RKO (cell line): Measurements from ENCODE around the gene SLC34A1.
"Not testable (repeated sequence)": the region's sequence is repeated elsewhere in the genome, so short reads cannot be mapped to it uniquely, and the experiment has no call there.

Experiments used
- DNase-seq: peaks from one replicate; pipeline ENCODE4 v3.0.0-alpha.2; 2016; ENCODE audit warnings: low spot score

SLC34A1 gene, protein sequence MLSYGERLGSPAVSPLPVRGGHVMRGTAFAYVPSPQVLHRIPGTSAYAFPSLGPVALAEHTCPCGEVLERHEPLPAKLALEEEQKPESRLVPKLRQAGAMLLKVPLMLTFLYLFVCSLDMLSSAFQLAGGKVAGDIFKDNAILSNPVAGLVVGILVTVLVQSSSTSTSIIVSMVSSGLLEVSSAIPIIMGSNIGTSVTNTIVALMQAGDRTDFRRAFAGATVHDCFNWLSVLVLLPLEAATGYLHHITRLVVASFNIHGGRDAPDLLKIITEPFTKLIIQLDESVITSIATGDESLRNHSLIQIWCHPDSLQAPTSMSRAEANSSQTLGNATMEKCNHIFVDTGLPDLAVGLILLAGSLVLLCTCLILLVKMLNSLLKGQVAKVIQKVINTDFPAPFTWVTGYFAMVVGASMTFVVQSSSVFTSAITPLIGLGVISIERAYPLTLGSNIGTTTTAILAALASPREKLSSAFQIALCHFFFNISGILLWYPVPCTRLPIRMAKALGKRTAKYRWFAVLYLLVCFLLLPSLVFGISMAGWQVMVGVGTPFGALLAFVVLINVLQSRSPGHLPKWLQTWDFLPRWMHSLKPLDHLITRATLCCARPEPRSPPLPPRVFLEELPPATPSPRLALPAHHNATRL

DNA sequence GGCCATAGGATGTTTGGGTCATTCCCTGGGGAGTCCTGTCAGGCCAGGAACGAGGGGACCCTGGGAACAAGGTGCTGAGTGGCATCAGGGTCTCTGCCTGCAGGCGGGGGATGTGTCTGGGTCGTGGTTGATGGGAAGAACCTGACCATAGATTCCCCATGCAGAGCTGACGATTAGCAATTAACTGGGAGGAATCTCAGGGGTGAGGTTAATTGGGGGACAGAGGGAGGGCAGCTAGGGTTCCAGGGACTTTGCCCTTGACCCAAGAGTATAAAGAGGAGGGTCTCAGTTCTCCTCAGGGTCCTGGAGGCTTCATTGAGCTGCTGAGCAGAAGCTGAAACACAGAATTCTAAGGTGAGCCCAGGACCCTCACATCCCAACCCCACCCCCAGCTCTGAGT lies at the start of gene SLC34A1:
SLC34A1 (plus strand) TSS at position 301 of the 400 bp plus-strand sequence. CDS start 1,308 bp downstream, outside the sequence.
- DNase-seq: no peak

DNA sequence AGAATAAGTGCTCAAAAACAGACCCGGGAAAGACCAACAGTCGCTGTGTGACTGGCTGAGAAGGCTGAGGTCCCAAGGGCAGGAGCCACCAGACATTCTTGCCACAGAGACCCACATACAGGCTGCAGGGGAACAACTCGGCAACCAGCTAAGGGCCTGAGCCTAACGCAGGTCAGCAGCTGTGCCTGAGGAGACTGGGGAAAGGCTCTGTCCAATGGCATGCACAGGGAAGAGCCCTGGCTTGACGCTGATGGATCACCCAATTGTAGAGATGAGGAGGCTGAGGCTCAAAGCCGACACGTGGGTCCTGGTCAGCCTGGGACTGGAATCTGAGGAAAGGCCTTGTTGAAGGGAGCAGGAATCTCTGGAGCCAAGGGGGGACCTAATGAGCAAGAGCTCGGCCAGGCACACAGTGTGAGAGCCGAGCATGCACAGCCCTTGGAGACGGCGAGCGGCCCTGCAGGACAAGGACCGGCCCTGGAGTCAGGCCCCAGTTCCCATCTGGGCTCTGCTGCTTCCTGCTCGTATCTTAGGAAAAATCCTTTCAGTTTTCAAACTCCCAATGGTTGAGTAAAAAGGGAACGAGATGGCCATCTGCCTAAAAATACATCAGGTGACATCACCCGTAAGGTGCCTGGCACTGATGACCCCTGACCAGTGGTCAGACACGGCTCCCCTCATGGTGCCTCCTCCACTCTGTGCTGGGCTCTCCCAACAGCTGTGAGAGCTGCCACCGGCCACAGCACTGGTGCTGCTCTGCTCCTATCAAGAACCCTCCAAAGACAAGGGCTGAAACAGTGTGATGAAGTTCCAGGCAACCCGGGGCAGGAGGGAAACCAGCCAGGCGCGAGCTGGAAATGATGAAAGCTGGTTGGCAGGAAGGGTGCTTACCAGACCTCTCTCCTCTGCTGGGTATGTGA lies 49.2 kb upstream of the SLC34A1 start:
- DNase-seq: no peak

DNA sequence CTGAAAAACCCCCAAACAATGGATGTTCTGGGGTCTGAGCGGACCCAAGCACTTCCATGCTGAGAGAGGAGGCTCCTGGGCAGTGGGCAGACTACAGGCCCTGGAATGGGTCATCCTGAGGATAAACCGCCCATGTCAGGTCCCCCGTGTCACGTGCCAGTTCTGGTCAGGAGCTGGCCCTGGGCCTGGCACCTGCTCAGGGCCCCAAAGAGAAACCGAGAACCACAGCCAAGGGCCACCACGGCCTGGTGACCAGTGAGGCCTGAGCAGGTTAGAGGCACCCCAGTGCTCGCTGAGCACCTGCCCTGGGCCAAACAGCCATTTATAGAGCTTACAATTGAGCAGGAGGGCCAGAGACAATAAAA lies 48.6 kb upstream of the SLC34A1 start:
- DNase-seq: no peak

DNA sequence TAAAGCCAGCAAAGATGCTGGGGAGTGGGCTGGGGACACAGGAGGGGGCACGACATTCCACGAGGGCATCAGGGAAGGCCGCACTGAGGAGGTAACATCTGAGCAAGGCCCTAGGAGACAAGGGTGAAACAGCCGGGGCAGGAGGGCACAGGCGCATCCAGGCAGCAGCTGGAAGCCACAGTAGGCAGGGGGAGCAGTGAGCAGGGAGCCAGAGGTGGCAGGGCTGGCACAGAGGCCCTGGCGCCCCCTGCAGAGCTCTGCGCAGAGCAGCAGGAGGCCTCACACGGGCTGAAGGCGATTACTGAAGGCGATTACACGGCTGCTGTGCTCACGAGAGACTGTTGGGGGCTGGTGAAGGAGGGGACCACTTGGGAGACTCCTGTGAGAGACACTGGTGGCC lies 48.1 kb upstream of the SLC34A1 start:
- DNase-seq: peak; percentile 41

DNA sequence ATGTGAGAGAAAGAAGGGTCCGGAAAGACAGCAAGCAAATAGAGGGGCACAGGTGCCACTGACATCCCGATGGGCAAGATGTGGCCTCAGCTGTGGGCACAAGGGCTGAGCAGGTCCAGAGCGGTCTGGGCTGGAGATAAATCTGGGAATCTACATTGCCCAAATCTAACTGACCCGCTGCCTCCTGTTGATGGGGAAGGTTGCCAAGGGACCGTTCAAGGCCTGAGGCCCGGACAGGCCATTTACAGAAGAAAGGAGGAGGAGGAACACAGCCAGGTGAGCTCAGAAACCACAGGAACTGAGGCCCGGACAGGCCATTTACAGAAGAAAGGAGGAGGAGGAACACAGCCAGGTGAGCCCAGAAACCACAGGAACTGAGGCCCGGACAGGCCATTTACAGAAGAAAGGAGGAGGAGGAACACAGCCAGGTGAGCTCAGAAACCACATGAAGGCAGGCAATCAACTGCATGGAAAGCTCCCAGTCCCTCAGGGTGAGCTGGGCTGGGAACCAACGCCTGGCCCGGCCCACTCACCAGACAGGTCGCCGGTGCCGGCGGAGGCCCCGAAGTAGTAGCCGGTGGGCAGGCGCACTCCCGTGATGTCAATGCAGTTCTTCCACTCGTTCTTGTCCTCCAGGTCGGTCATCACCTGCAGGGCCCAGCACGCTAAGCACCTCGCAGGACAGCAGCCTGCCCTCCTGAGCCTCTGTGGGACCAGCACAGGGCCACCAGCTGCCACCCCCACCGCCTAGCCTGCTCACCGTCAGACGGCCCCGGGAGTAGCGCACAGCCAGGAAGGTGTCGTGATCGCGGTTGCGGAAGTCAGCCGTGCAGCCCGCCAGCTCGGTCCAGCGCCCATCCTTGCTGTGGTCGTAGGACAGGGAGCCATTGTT lies 47.4 kb upstream of the SLC34A1 start:
- no peak for DNase-seq

DNA sequence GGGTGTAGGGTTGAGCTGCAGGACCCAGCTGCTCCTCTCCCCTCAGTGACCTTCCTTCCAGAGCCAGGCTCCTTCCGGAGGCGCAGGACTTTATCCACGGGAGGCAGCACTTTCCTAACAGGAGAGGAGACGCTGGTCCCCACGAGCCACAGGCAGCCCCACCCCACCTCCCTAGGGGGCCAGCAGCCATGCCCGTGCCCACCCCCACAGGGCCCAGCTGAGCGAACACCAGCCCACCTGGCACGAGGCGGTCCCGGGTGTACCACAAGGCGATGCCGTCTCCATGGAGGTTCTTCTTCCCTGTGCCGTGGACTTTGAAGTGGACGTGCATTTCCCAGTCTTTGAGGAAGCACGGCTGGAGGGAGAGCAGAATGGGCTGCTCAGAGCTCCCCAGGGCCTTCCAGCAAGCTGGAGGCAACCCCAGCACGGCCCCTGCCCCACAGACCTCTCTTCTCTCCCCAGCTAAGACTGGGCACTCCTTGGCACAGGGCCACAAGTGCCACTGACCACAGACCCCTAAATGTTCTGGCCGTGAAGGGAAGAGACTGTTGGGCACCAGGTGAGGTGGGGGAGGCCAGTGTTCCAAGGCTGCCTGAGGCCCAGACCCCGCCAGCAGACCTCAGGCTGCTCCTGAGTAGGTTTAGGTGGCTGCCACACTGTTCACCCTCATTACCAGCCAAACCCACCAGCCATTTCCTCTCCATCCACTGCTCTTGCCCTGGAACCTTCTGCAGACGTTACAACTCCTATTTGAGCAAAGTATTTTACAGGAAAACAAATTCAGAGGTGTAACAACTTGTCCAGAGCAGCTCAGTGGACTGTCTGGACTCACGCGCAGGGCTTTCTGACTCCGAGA lies 45.8 kb upstream of the SLC34A1 start:
- DNase-seq: no peak

DNA sequence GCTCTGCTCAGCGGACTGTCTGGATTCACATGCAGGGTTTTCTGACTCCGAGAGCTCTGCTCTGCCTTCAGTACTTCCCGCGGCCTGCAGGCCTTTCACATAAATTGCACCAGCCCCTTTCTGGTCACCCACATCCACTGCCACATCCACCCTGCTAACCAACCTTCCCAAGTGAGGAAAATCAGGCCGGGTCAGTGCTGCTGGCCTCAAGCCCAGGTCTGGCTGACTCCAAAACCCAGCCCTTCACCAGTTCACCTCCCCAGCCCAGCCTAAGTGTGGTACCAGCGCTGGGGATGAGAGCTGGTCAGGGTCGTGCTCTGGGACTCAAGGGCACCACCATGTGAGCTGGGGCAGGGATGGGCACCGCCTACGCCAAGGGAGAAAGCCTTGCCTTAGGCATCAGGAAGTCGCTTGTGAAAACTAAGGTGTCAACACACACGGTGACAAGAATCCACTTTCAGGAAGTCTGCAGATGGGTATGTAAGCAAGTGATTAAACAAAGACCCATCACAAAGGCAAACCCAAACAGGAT lies 45.1 kb upstream of the SLC34A1 start:
- no peak for DNase-seq

DNA sequence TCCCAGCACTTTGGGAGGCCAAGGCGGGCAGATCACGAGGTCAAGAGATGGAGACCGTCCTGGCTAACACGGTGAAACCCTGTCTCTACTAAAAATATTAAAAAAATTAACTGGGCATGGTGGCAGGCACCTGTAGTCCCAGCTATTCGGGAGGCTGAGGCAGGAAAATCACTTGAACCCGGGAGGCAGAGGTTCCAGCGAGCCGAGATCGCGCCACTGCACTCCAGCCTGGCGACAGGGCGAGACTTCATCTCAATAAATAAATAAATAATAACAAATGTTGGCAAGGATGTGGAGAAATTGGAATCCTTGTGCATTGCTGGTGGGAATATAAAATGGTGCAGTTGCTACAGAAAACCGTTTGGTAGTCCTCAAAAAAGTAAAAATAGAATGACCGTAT lies 41.2 kb upstream of the SLC34A1 start:
- DNase-seq: not testable (repeated sequence)

DNA sequence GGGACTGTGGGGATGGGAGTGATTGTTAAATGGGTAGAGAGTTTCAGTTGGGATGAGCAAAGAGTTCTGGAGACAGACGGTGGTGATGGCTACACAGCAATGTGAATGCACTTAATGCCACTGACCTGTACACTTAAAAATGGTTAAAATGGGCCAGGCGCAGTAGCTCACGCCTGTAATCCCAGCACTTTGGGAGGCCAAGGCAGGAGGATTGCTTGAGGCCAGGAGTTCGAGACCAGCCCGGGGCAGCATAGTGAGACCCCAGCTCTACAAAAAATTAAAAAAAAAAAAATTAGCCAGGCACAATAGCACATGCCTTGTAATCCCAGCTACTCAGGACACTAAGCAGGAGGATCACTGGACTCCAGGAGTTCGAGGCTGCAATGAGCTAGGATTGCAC lies 40.5 kb upstream of the SLC34A1 start:
- DNase-seq: no peak

DNA sequence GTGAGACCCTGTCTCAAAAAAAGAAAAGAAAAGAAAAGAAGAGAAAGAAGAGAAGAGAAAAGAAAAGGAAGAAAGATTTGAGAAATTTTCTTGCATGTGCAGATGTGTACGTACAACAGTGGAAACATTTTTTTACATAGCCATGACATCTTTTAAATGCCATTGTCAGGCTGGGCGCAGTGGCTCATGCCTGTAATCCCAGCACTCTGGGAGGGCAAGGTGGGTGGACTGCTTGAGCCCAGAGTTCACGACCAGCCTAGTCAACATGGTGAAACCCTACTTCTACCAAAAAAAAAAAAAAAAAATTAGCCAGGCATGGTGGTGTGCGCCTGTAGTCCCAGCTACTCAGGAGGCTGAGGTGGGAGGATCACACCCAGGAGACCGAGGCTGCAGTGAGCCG lies 39.3 kb upstream of the SLC34A1 start:
- no peak for DNase-seq

DNA sequence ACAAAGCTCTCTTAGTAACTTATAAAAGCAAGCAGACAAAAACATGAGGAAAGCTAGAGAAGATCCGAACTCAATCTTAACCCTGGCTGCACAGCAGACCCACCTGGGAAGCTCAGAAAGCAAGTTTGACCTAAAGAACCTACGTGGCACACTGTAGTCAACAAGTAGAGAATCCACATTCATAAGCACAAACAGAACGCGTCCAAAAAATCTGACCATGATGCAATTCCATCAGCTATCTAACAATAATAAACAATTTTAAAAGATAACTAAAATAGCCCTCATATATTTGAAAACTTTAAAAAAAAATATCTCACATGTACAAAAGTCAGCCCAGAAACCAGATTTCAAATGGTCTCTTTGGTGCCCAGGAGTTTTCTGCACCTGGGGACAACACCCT lies 37.4 kb upstream of the SLC34A1 start:
- no peak for DNase-seq

DNA sequence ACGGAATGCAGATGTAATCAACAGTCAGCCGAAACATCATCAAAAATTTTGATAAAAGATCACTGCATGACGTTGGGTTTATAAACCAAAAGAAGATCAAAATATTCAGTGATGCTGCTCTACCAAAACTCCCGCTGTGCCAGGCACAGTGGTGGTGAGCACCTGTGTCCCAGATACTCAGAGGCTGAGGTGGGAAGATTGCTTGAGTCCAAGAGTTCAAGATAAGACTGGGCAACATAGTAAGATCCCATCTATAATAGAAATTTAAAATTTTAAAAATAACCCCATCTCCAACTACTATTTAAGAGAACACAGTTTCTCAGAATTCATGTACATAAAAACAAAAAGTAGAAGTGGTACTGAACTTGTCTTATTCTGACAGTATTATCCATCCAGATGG lies 36.5 kb upstream of the SLC34A1 start:
- no peak for DNase-seq

DNA sequence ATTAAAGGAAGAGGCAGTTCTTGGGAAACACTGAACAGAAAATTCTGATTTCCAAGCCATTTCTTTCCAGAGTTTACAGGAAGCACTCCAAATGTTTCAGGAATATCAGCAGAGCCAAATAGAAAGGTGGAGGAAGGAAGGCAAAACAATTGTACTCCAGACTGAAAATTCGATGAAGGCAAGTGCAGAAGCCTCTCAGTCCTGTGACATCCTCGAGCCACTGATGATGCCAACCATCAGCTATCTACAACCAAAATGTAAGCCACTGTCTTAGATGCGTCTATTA lies 34.9 kb upstream of the SLC34A1 start:
- DNase-seq: no peak

DNA sequence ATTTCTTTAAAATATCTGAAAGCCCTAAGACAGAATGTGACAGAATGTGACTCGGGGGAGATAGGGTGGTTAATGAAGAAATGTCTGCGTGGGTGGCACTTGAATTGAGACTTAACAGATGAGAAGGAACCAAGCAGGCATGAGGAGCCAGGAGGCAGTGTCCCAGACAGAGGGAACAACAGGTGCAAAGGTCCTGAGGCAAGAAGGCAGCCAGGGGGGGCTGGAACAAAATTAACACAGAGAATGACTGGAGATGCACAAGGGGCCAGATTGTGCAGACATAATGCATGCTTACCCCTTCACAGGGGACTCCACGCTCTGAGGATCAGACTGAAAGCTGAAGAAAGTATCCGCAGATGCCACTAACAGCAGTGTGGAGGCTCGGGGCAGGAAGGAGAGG lies 34.5 kb upstream of the SLC34A1 start:
- no peak for DNase-seq

DNA sequence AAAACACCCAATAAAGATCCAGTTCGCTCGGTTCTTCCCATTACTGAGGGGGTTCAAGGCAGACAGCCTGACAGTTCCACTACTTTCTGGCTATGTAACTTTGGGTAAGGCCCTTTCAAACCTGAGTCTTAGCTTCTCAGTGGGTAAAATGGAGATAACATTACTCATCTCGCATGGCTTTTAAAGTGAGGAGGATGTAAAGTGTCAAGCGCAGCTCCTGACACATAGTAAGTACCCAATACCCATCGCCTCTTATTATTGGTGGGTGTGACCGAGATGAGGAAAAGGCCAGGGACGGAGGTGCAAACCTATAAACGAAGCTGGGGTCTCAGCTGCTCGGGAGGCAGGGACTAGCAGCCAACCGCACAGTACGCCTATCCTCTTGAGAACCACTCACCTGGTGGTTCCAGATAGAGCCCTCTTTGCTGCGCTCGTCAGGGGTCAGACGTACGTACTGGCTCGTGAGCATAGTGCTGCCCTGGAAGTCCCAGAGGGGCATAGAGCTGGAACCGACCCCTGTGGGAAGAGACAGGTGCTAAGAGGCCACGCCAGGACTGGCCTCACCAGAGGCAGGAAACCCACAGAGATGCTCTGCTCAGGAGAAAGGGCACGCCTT lies 33.4 kb upstream of the SLC34A1 start:
- DNase-seq: peak; percentile 71

DNA sequence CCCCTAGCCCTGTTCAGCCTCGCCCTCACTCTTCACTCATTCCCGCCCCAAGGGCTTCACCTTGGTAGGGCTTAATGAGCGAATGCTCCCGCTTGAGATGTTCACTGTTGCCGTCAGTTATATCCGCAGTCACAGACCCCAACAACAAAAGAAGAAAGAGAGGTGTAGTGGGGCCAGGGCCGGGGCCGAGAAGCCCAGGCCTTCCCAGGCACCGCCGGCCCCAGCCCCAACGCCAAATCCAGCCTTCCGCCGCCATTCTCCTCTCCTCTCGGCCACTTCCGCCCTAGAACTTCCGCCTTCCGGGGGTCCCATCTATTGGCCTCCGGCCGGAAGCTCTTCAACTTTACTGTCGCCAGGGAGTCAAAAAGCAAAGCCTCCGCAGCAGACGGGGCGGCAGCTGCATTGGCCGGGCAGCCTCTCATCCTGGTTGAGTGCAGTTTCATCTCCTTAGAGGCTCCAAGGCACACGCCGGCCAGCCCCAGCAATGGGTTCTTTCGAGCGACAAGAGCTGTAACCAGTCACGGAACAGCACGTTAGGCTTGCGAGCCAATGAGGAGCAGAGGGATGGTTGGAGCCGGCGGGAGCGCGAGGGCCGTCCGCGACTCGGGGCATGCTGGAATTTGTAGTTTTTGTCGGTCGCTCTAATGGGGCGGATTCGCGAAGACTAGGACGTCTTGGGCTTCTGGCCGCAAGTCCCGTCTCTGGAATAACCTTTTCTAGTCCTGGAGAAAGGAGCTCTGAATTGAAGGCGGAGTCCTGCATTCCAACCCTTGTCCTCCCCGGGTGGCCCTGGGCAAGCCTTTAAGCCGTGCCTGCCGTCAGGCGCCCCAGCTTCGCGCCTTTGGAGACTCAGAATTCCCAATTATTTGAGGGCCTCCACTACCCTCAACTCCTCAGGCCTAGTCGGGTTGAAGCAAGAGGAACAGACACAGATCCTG lies 32.6 kb upstream of the SLC34A1 start, which contains the start of gene LMAN2:
LMAN2 (minus strand) TSS at position 277 of the 938 bp plus-strand sequence; CDS start at position 256, 21 bp downstream.
- DNase-seq: peak; percentile 94

DNA sequence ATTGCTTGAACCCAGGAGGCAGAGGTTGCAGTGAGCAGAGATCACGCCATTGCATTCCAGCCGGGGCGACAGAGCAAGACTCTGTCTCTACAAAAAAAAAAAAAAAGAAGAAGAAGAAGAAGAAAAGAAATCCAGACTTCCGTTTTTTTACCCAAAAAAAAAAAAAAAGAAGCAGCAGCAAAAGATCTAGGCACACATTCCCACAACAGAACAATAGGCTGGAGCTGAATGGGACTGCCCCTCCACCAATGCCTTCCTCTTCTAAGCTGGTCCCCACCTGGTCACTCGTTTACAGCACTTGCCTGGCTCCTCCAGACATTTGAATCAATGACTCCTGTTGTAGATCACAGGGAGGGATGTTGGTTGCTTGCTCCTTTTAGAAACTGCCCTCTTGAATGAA lies 31.1 kb upstream of the SLC34A1 start:
- no peak for DNase-seq

DNA sequence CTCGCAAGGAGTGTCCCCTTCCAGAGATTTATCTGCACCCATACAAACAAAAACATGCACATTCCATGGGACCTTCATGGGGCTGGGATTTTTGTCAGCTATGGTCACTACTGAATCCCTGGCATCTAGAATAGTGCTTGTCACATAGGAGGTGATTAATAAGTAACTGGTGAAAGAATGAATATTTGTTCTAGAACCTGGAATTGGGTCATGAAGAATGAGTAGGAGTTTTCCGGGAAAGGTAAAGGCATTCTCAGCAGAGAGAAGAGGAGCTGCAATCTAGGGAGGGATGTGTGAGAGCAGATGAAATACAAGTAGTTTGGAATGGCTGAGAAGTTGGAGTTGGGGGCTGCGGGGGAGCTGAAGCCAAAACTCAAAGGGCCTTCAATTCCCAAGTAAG lies 30.0 kb upstream of the SLC34A1 start:
- no peak for DNase-seq

DNA sequence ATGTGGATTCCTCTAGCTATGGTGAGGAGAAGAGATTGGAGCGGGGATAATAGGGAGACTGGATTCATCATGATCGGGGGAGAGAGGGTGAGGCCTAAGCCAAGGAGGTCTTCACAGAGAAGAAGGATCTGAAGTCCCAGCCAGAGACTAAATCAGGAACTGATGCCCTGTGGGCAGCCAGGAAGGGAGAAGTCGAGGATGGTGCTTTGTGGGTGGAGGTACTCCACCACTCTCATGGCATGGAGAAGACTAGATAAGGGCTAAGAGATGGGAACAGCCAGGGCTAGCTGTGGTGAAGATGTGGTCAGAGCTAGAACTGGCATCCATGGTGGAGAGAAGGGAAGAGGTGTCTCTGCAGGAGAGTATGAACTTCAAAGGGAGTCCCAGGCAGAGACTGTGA lies 29.5 kb upstream of the SLC34A1 start:
- no peak for DNase-seq
